Kidney glomerular epithelial cell (primary cell): Measurements from ENCODE around the gene ODAD2.

ENCODE experiments used
- DNase-seq: peaks from one replicate; lab custom pipeline; 2025; lab: John Stamatoyannopoulos, UW

The ODAD2 gene

GRCh38 chr10:27838901-27839300 is 160.0 kb downstream of the ODAD2 start:
- DNase-seq, result no peak

- no peak for DNase-seq
Observed at GRCh38 chr10:27838361-27838760, 160.5 kb downstream of the ODAD2 start.

- no peak for DNase-seq
Observed at GRCh38 chr10:27834476-27834875, 164.4 kb downstream of the ODAD2 start.

- no peak for DNase-seq
Observed at GRCh38 chr10:27833792-27834191, 165.1 kb downstream of the ODAD2 start.

- no peak for DNase-seq
Observed at GRCh38 chr10:27832826-27833225, 166.1 kb downstream of the ODAD2 start.

- DNase-seq, result no peak
Observed at GRCh38 chr10:27826369-27826768, 172.5 kb downstream of the ODAD2 start.

GRCh38 chr10:27822301-27822700 is 176.6 kb downstream of the ODAD2 start:
- DNase-seq, result peak; percentile 7

- no peak for DNase-seq
Observed at GRCh38 chr10:27820637-27821036, 178.2 kb downstream of the ODAD2 start.

GRCh38 chr10:27819781-27820531 is 178.9 kb downstream of the ODAD2 start:
- DNase-seq, result peak; percentile 5

- DNase-seq, result no peak
Observed at GRCh38 chr10:27816320-27816719, 182.6 kb downstream of the ODAD2 start.

GRCh38 chr10:27815846-27816245 is 183.0 kb downstream of the ODAD2 start:
- no peak for DNase-seq

- DNase-seq, result no peak
Observed at GRCh38 chr10:27815261-27815660, 183.6 kb downstream of the ODAD2 start.

- DNase-seq, result no peak
Observed at GRCh38 chr10:27805180-27805579, 193.7 kb downstream of the ODAD2 start.

GRCh38 chr10:27804136-27804535 is 194.7 kb downstream of the ODAD2 start:
- no peak for DNase-seq

GRCh38 chr10:27801171-27801785 is 197.6 kb downstream of the ODAD2 start:
- DNase-seq, result no peak

GRCh38 chr10:27799046-27799445 is 199.8 kb downstream of the ODAD2 start:
- no peak for DNase-seq

- DNase-seq, result no peak
Observed at GRCh38 chr10:27794157-27794556, 204.7 kb downstream of the ODAD2 start.

GRCh38 chr10:27792216-27792615 is 206.7 kb downstream of the ODAD2 start:
- DNase-seq, result no peak

GRCh38 chr10:27784272-27784671 is 214.6 kb downstream of the ODAD2 start:
- DNase-seq, result no peak

GRCh38 chr10:27783660-27784059 is 215.2 kb downstream of the ODAD2 start:
- peak; percentile 77 for DNase-seq

- no peak for DNase-seq
Observed at GRCh38 chr10:27779462-27780015, 219.3 kb downstream of the ODAD2 start.

GRCh38 chr10:27774831-27775230 is 224.0 kb downstream of the ODAD2 start:
- no peak for DNase-seq

GRCh38 chr10:27771231-27771630 is 227.6 kb downstream of the ODAD2 start:
- DNase-seq, result no peak
